ENCODE measurements around the gene CEP83. TPM values are rescaled to one million over a fixed set of nuclear protein-coding genes. Genes with fewer than 3 reads are reported as not detected.

The CEP83 gene
- total and polyA plus RNA-seq, 9 of the 15 experiments (the other 6 are each of a cell fraction or from before 2014, with no cell fraction given): 5.3 to 40.5 (median 31.3) TPM

GRCh38 chr12:94415066-94415465 lies 44.6 kb downstream of the CEP83 start:
- Histone ChIP-seq H2AFZ (ENCODE audit: low read depth, low read length) (no peak overlapping the region), H3K36me3 (ENCODE audit: control insufficient read depth, insufficient read depth, low read length) (peaks cover 10% of the 10 kb centered on the region; the same call in 2 of the 3 replicates), H3K9ac (ENCODE audit: insufficient read depth in 1 of 2, low read depth in 2 of 2, low read length in 2 of 2) (no peak overlapping the region), H3K79me2 (ENCODE audit: control insufficient read depth, insufficient read depth, low read length) (peaks cover 11% of the 10 kb centered on the region; the same call in 2 of the 3 replicates), H3K27me3 (ENCODE audit: control insufficient read depth in 2 of 2, insufficient read depth in 2 of 2, low read length in 2 of 2) (no peaks in the 10 kb centered on the region), H3K4me1 (replicated peaks in 1 of 2; ENCODE audit: control insufficient read depth in 2 of 2, insufficient read depth in 2 of 2, low read length in 2 of 2) (no peaks in the 10 kb centered on the region), H3K4me2 (ENCODE audit: insufficient read depth, low read length) (no peak overlapping the region), H3K9me3 (replicated peaks; ENCODE audit: control insufficient read depth, insufficient read depth, low read depth, low read length) (no peaks in the 10 kb centered on the region; the same call in 1 of the 2 replicates), H3K9me1 (ENCODE audit: control insufficient read depth, insufficient read depth, low read length) (no peaks in the 10 kb centered on the region), H3K4me3 (no peak overlapping the region), H3K27ac (ENCODE audit: extremely low read depth, low read depth, low read length) (no peak overlapping the region), H4K20me1 (replicated peaks; ENCODE audit: control insufficient read depth, insufficient read depth, low read length) (no peaks in the 10 kb centered on the region)
- ATAC-seq (no peak), DNase-seq (ENCODE audit: extremely low read depth in 1 of 4, low spot score in 3 of 4) (no peak), FAIRE-seq (no peak)
- BruUV-seq (replicated peaks): no TSS peak
- TF ChIP-seq ZFP1 (CRISPR knock-in tag; IDR thresholded peaks at IDR 0.05) (no peak), RNF2 (IDR thresholded peaks at IDR 0.05) (no peak), WHSC1 (IDR thresholded peaks at IDR 0.05; ENCODE audit: low read length) (no peak)
- ChIA-PET POLR2A (no interaction called here), CTCF (ENCODE audit: low intra/inter-chr PET ratio) (no interaction called here)
- intact Hi-C loops (cut with micrococcal nuclease): no loop called here
- in situ Hi-C loops (cut with MboI): no loop called here

- ATAC-seq (no peak), FAIRE-seq (no peak), DNase-seq (ENCODE audit: extremely low read depth in 1 of 4, low spot score in 3 of 4) (no peak)
- no peak overlapping the region for H3K9ac ChIP-seq (ENCODE audit: insufficient read depth in 1 of 2, low read depth in 2 of 2, low read length in 2 of 2)
- H3K4me1 ChIP-seq (replicated peaks in 1 of 2; ENCODE audit: control insufficient read depth in 2 of 2, insufficient read depth in 2 of 2, low read length in 2 of 2): no peaks in the 10 kb centered on the region; a peak in 1 of 5 replicates
- peaks cover 25% of the 10 kb centered on the region for H3K36me3 ChIP-seq (ENCODE audit: control insufficient read depth, insufficient read depth, low read length)
- in situ Hi-C loops (cut with MboI): no loop called here
- no peak overlapping the region for H3K4me2 ChIP-seq (ENCODE audit: insufficient read depth, low read length)
- BruUV-seq (replicated peaks): no TSS peak
- intact Hi-C loops (cut with micrococcal nuclease): no loop called here
- H3K27me3 ChIP-seq (ENCODE audit: control insufficient read depth in 2 of 2, insufficient read depth in 2 of 2, low read length in 2 of 2): no peaks in the 10 kb centered on the region
- no peak overlapping the region for H3K4me3 ChIP-seq
- no peak overlapping the region for H3K27ac ChIP-seq (ENCODE audit: extremely low read depth, low read depth, low read length)
- H3K9me1 ChIP-seq (ENCODE audit: control insufficient read depth, insufficient read depth, low read length): no peaks in the 10 kb centered on the region
- POLR2A ChIA-PET: no interaction called here
- no peak overlapping the region for H2AFZ ChIP-seq (ENCODE audit: low read depth, low read length)
- CTCF ChIA-PET (ENCODE audit: low intra/inter-chr PET ratio): no interaction called here
- no peaks in the 10 kb centered on the region; the same call in 2 of the 3 replicates for H3K79me2 ChIP-seq (ENCODE audit: control insufficient read depth, insufficient read depth, low read length)
- H3K9me3 ChIP-seq (replicated peaks; ENCODE audit: control insufficient read depth, insufficient read depth, low read depth, low read length): no peaks in the 10 kb centered on the region
- 81% methylated on average over 3 of the region's 3 CpGs for WGBS (ENCODE audit: insufficient coverage, low coverage, missing lambda C conversion rate)
- no peaks in the 10 kb centered on the region for H4K20me1 ChIP-seq (replicated peaks; ENCODE audit: control insufficient read depth, insufficient read depth, low read length)
- no peak for TF ChIP-seq SUPT5H (IDR thresholded peaks at IDR 0.05)
- no peak for TF ChIP-seq VEZF1 (CRISPR knock-in tag; IDR thresholded peaks at IDR 0.05)
- TF ChIP-seq ZNF512 (tag; IDR thresholded peaks at IDR 0.05): no peak
- no peak for TF ChIP-seq ZNF699 (CRISPR knock-in tag; IDR thresholded peaks at IDR 0.05; ENCODE audit: insufficient replicate concordance)
Observed at GRCh38 chr12:94405413-94406116, 54.1 kb downstream of the CEP83 start.

All from K562 (cell line).